Measurements from ENCODE around the gene KHK. TPM values are rescaled to one million over a fixed set of nuclear protein-coding genes. Genes with fewer than 3 reads are reported as not detected.

The KHK gene
- total RNA-seq, 1 donor from 2014 or later = 2.4 TPM

- no peak for TF ChIP-seq CTCF (IDR thresholded peaks at IDR 0.05)
- H3K9me3 Mint-ChIP-seq (ENCODE audit: unreplicated experiment) = no peaks in the 10 kb centered on the region
- DNase-seq (ENCODE audit: extremely low spot score, unreplicated experiment) = no peak
- H3K4me1 Mint-ChIP-seq (ENCODE audit: unreplicated experiment) = peaks cover 32% of the 10 kb centered on the region
- H3K27me3 Mint-ChIP-seq (ENCODE audit: unreplicated experiment) = no peaks in the 10 kb centered on the region
- H3K4me3 Mint-ChIP-seq (ENCODE audit: unreplicated experiment) = peak overlapping the region; percentile 61
- peaks cover 4% of the 10 kb centered on the region for H3K36me3 Mint-ChIP-seq (ENCODE audit: unreplicated experiment)
- peak overlapping the region; percentile 80 for H3K27ac Mint-ChIP-seq (ENCODE audit: unreplicated experiment)
These were observed 1.4 kb upstream of the KHK start for GRCh38 chr2:27085062-27085672.

- H3K4me1 Mint-ChIP-seq (ENCODE audit: unreplicated experiment) = peaks cover 26% of the 10 kb centered on the region
- H3K27ac Mint-ChIP-seq (ENCODE audit: unreplicated experiment) = peak overlapping the region; percentile 80
- DNase-seq (ENCODE audit: extremely low spot score, unreplicated experiment) = no peak
- H3K9me3 Mint-ChIP-seq (ENCODE audit: unreplicated experiment) = no peaks in the 10 kb centered on the region
- H3K4me3 Mint-ChIP-seq (ENCODE audit: unreplicated experiment) = peak overlapping the region; percentile 61
- no peaks in the 10 kb centered on the region for H3K27me3 Mint-ChIP-seq (ENCODE audit: unreplicated experiment)
- H3K36me3 Mint-ChIP-seq (ENCODE audit: unreplicated experiment) = peaks cover 4% of the 10 kb centered on the region
- TF ChIP-seq CTCF (IDR thresholded peaks at IDR 0.05) = peak; percentile 45
These were observed 891 bp upstream of the KHK start for GRCh38 chr2:27085673-27086089.

DNA sequence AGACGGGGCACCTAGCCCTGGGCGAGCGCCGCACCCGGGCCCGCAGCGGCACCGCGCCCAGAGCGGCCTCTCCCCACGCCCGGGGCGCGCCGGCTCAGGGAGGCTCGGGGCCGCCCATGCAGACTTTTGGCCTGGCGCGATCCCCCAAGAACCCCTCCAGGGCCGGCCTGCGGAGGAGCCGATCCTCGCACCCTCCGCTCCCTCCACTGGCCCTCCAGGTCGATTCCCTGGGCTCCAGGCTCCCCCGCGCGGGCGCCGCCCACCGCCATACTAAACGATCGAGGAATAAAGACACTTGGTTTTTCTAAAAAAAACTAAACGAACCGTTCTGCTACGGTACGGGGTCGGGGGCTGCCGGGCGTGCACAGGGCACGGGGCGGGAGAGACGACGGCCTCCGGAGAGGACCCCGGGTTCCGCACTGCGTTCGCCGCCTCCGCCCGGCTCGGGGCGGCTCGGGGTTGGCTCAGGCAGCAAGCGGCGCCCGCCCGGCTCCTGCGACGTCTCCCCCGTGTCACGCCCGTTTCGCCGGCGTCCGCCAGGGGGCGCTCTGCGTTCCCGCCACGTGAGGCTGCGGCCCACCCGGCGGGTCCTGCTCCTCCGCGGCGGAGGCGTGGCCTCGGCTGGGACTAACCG is 365 bp upstream of the KHK start:
- Mint-ChIP-seq H3K27me3 (ENCODE audit: unreplicated experiment) (no peaks in the 10 kb centered on the region), H3K4me1 (ENCODE audit: unreplicated experiment) (peaks cover 21% of the 10 kb centered on the region), H3K36me3 (ENCODE audit: unreplicated experiment) (peaks cover 4% of the 10 kb centered on the region), H3K9me3 (ENCODE audit: unreplicated experiment) (no peaks in the 10 kb centered on the region), H3K4me3 (ENCODE audit: unreplicated experiment) (peak overlapping the region; percentile 79), H3K27ac (ENCODE audit: unreplicated experiment) (peak overlapping the region; percentile 80)
- DNase-seq (ENCODE audit: extremely low spot score, unreplicated experiment) = peak; percentile 99
- peak; percentile 90 for TF ChIP-seq CTCF (IDR thresholded peaks at IDR 0.05)

- no peak for DNase-seq (ENCODE audit: extremely low spot score, unreplicated experiment)
- H3K27me3 Mint-ChIP-seq (ENCODE audit: unreplicated experiment) = no peaks in the 10 kb centered on the region
- H3K9me3 Mint-ChIP-seq (ENCODE audit: unreplicated experiment) = no peaks in the 10 kb centered on the region
- TF ChIP-seq CTCF (IDR thresholded peaks at IDR 0.05) = no peak
- H3K4me3 Mint-ChIP-seq (ENCODE audit: unreplicated experiment) = no peak overlapping the region
- H3K4me1 Mint-ChIP-seq (ENCODE audit: unreplicated experiment) = peaks cover 16% of the 10 kb centered on the region
- H3K27ac Mint-ChIP-seq (ENCODE audit: unreplicated experiment) = no peak overlapping the region
- peaks cover 1% of the 10 kb centered on the region for H3K36me3 Mint-ChIP-seq (ENCODE audit: unreplicated experiment)
These were observed 1.3 kb downstream of the KHK start for GRCh38 chr2:27087823-27088410.

DNA sequence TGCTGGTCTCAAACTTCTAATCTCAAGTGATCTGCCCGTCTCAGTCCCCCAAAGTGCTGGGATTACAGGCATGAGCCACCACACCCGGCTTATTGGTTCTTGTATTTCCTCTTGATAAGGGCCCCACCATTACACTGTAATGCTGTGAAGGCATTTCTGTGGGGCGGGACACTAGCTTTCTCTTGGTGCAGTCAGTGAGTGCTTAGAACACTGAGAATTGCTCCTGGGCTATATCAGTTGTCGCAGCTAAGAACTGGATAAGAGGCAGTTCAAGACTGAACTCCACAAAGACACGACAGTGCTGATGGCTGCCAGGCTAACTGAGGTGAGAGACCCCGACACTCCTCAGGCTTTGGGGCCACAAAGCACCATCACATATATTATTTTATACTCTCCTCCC is 2.1 kb downstream of the KHK start:
- Mint-ChIP-seq H3K4me3 (ENCODE audit: unreplicated experiment) (no peak overlapping the region), H3K27me3 (ENCODE audit: unreplicated experiment) (no peaks in the 10 kb centered on the region), H3K4me1 (ENCODE audit: unreplicated experiment) (peaks cover 16% of the 10 kb centered on the region), H3K9me3 (ENCODE audit: unreplicated experiment) (no peaks in the 10 kb centered on the region), H3K27ac (ENCODE audit: unreplicated experiment) (no peak overlapping the region), H3K36me3 (ENCODE audit: unreplicated experiment) (no peaks in the 10 kb centered on the region)
- no peak for DNase-seq (ENCODE audit: extremely low spot score, unreplicated experiment)
- TF ChIP-seq CTCF (IDR thresholded peaks at IDR 0.05) = no peak

All from osteocyte (in vitro differentiated cells).